GM12873 (cell line): ENCODE results near the gene MCAT.

Experiments used
- TF ChIP-seq, protein P1 (sequence below): IDR thresholded peaks from 2 replicates; pipeline ENCODE4 v1.5.1; 2012; ENCODE audit warnings: low read depth, mild to moderate bottlenecking, moderate library complexity, low read length, control low read depth; ENCODE audit not compliant: insufficient read depth; ENCODE audit errors: missing control alignments

The MCAT gene

DNA sequence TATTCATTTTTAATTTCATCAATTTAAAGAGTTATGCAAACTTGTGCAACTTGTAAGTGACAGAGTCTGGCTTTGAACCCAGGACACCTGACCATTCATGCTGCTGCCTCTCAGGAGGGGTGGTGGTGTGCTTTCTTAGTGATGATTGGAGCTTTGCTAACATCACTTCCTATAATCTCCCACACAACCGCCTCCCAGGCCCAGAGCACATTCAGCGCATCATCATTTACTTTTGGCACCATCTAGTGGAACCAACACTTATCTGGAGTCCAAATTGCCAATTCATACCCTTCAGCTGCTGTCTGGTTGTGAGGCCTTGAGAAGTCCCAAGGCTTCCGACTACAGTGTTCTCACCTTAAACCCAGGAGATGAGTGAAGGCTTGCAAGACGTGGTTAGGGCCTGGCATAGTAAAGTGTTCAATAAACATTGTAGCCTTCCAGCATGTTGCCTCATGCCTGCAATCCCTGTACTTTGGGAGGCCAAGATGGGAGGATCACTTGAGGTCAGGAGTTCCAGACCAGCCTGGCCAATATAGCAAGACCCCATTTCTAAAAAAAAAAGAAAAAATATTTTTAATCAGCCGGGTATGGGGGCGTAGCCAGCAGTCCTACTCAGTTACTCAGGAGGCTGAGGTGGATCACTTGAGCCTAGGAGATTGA lies 52.9 kb downstream of the MCAT start:
- TF ChIP-seq, protein P1, sequence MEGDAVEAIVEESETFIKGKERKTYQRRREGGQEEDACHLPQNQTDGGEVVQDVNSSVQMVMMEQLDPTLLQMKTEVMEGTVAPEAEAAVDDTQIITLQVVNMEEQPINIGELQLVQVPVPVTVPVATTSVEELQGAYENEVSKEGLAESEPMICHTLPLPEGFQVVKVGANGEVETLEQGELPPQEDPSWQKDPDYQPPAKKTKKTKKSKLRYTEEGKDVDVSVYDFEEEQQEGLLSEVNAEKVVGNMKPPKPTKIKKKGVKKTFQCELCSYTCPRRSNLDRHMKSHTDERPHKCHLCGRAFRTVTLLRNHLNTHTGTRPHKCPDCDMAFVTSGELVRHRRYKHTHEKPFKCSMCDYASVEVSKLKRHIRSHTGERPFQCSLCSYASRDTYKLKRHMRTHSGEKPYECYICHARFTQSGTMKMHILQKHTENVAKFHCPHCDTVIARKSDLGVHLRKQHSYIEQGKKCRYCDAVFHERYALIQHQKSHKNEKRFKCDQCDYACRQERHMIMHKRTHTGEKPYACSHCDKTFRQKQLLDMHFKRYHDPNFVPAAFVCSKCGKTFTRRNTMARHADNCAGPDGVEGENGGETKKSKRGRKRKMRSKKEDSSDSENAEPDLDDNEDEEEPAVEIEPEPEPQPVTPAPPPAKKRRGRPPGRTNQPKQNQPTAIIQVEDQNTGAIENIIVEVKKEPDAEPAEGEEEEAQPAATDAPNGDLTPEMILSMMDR, result peak; percentile 66

DNA sequence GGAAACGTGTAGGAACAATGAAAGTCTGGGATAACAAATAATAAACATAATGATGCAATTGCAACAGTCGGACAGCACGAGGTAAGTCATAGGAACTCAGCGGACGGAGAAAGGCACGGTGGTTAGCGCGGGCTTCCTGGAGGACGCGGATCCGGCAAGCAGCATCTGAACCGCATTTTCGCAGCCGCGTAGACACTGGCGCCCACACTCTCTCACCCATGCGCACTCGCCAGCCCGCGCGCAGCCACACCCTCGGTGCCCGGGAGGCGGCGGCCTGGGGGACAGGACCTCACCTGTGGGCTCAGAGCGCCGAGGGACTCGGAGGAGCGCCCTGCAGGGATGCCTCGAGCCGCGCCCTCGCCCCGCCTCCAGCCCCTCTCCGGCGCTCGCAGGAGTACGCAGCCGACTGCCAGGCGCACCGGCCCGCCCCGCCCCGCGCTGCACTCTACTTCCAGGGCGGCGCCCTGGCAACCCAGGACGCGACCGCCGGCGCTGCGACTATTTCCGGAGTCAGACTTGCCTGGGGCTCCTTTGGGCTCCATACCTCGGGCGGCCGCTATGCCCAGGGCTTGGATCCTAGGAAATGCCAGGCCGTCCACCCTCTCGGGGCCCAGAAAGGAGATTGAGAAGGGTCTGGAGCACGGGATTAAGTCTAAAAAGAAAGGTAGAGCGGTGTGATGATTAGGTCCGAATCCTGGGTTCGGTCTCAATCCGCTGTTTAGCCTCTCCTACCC lies 54.0 kb downstream of the MCAT start, which contains the start of gene TTLL1:
Gene TTLL1 (minus strand): TSS at position 408 of the 734 bp plus-strand sequence. CDS start 13,805 bp downstream, outside the sequence.
- TF ChIP-seq, protein P1, result peak; percentile 15

DNA sequence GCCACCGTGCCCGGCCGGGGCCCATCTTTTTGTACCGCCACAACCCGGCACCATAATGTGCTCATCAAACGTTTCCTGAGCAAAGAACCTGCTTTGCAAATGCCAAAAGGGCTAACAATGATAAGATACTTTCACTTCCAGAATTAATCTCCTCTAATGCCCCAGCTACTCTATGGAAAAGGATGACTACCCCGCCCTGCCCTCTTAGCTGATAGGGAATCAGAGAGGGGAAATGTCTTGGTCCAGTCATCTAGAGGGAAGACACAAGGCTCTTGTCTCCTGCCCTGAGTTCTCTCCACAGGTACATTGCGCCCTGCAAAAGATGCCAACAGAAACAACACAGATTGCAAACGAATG lies 54.6 kb downstream of the MCAT start:
- TF ChIP-seq, protein P1, result no peak

DNA sequence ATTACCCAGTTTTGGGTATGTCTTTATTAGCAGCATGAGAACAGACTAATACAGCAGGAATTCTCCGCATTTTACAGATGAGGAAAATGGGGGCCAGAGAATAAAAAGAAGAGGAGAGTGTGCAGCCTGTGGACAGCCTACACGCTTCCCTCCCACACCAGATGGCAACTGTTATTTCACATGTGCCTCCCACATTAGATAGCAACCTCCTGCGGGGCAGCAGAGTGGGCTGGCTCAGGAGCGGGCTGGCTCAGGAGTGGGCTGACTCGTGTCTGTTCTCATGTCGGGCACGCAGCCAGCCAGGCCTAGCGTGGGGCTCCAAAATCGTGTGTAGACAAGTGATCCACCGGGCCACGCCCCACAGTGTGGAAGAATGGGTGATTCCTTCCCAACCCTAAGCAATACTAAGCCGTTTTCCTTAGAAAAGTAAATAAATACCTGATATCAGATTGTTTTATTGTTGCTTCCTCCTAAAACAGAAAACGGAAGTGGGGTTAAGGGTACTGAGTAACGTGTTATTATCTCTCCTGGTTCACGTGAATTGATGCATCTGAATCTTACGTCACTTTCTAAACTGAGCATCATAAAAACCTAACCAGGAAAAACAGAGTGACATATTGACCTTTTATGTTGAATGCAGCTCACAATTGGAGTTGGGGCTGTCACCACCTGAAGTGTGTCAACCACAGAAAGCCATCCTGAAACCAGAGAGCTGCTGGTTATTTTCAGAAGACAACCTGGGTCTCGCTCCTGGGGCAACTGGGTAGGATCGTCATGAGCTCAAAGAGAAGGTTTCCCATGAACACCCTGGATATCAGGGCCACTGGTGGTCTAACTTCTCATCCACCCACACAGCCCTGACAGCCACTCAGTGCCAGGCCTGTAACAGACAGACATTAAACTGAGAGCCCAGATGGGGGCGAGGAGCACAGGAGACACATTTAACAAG lies 57.3 kb downstream of the MCAT start:
- TF ChIP-seq, protein P1, result no peak
